GM19025 (cell line): ENCODE measurements around the gene PRRC2B.
A peak's percentile ranks its signal among the peaks of the same experiment; 100 is the strongest.
"Not testable (repeated sequence)": the region's sequence is repeated elsewhere in the genome, so short reads cannot be mapped to it uniquely, and the experiment has no call there.

Source experiments
- ATAC-seq: cut with Tn5 transposase; IDR thresholded peaks from one replicate; pipeline ENCODE4 v1.9.1; 2021; ENCODE audit warnings: mild to moderate bottlenecking, low read depth, moderate library complexity; ENCODE audit not compliant: unreplicated experiment

Gene PRRC2B

GRCh38 chr9:131528886-131529505 lies 135.1 kb downstream of the PRRC2B start:
- no peak for ATAC-seq

- ATAC-seq, result no peak
Measured at GRCh38 chr9:131529597-131530545, 136.0 kb downstream of the PRRC2B start.

GRCh38 chr9:131530546-131530919 lies 136.6 kb downstream of the PRRC2B start:
- ATAC-seq, result no peak

GRCh38 chr9:131530920-131531832 lies 137.3 kb downstream of the PRRC2B start, which contains the start of gene UCK1:
Gene UCK1, minus strand, starts transcription at chr9:131531263. Its CDS starts 89 bp downstream, at chr9:131531174.
- ATAC-seq, result peak; percentile 64

- no peak for ATAC-seq
Measured at GRCh38 chr9:131534721-131535237, 140.9 kb downstream of the PRRC2B start.

- ATAC-seq, result no peak
Measured at GRCh38 chr9:131537946-131538345, 144.1 kb downstream of the PRRC2B start.

GRCh38 chr9:131539223-131539923 lies 145.5 kb downstream of the PRRC2B start:
- no peak for ATAC-seq

GRCh38 chr9:131543141-131543540 lies 149.3 kb downstream of the PRRC2B start:
- ATAC-seq, result no peak

- ATAC-seq, result no peak
Measured at GRCh38 chr9:131545003-131545785, 151.3 kb downstream of the PRRC2B start, which contains the start of gene PRRT1B. Gene PRRT1B, plus strand, starts transcription at chr9:131545523. Its CDS starts 93 bp downstream, at chr9:131545616.

GRCh38 chr9:131545786-131546335 lies 152.0 kb downstream of the PRRC2B start:
- ATAC-seq, result no peak

- no peak for ATAC-seq
Measured at GRCh38 chr9:131546336-131547084, 152.6 kb downstream of the PRRC2B start.

GRCh38 chr9:131549186-131549585 lies 155.3 kb downstream of the PRRC2B start:
- ATAC-seq, result not testable (repeated sequence)
